Measurements from ENCODE around the gene MRPS24.

DNA sequence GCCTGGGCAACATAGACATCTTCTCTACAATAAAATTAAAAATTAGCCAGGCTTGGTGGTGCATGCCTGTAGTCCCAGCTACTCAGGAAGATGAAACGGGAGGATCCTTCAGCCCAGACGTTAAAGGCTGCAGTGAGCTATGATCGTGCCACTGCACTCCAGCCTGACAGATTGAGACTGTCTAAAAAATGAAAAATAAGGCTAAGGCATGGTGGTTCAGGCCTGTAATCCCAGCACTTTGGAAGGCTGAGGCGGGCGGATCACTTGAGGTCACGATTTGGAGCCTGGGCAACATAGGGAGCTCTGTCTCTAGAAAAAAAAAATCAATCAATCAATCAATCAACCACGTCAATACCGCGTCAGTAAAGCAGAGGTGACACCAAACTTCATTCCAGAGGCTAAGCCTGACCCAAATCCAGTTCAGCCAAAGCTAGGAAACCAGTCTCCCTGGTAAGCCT is 31.1 kb downstream of the MRPS24 start:
- TF ChIP-seq TAF1 (IDR thresholded peaks at IDR 0.05; ENCODE audit: borderline replicate concordance, insufficient read depth, low read length) (no peak), POLR2AphosphoS5 (IDR thresholded peaks at IDR 0.05; ENCODE audit: low read depth, low read length) (no peak), SIN3A (IDR thresholded peaks at IDR 0.05; ENCODE audit: borderline replicate concordance, insufficient read depth, low read length) (no peak)

Data from PFSK-1 (cell line).